Measurements from ENCODE around the gene SPEN. TPM values are rescaled to one million over a fixed set of nuclear protein-coding genes. Genes with fewer than 3 reads are reported as not detected.

SPEN gene
- total and polyA plus RNA-seq, 2 of the 13 experiments (the other 11 are each of a cell fraction or from before 2014, with no cell fraction given): 4.8 to 14.0 TPM

DNA sequence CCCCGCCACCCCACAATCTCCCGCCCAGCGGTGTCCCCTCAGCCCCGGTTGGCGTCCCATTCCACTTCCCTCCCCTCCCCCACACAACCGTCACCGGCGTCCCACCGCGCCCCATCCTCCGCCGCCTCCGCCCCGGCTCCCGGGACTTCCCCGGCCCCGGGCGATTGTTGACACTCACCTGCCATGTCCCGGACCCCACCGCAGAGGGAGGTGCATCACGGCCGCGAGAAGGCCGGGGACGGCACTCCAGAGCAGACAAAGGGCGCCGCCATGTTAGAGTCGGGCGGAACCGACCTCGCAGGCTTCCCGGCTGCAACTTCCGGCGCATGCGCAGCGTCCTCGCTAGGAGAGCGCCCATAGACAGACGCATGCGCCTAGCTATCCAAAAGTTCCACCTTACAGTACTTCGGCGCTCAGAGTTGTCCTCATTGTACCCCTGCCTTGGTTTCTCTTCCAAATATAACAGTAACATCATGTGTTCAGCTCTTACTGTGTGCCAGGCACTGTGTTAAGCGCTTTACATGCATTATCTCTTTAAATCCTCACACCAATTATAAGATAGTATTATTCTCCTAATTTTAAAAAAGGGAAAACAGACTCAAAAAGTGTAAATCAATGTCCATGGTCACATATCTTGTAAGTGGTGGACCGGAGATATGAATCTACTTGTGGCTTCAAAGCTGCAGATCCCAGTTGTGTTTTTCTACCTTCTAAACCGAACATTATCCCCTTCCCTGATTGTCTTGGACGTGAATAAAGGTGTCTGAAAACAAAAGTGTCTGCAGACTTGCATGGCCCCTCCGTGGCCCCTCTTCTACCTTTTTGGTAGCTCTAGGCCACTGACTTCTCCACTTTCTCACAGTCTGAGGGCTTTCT is 128.5 kb downstream of the SPEN start, which contains the start of gene ZBTB17 (continued):
- TF ChIP-seq, protein P1, sequence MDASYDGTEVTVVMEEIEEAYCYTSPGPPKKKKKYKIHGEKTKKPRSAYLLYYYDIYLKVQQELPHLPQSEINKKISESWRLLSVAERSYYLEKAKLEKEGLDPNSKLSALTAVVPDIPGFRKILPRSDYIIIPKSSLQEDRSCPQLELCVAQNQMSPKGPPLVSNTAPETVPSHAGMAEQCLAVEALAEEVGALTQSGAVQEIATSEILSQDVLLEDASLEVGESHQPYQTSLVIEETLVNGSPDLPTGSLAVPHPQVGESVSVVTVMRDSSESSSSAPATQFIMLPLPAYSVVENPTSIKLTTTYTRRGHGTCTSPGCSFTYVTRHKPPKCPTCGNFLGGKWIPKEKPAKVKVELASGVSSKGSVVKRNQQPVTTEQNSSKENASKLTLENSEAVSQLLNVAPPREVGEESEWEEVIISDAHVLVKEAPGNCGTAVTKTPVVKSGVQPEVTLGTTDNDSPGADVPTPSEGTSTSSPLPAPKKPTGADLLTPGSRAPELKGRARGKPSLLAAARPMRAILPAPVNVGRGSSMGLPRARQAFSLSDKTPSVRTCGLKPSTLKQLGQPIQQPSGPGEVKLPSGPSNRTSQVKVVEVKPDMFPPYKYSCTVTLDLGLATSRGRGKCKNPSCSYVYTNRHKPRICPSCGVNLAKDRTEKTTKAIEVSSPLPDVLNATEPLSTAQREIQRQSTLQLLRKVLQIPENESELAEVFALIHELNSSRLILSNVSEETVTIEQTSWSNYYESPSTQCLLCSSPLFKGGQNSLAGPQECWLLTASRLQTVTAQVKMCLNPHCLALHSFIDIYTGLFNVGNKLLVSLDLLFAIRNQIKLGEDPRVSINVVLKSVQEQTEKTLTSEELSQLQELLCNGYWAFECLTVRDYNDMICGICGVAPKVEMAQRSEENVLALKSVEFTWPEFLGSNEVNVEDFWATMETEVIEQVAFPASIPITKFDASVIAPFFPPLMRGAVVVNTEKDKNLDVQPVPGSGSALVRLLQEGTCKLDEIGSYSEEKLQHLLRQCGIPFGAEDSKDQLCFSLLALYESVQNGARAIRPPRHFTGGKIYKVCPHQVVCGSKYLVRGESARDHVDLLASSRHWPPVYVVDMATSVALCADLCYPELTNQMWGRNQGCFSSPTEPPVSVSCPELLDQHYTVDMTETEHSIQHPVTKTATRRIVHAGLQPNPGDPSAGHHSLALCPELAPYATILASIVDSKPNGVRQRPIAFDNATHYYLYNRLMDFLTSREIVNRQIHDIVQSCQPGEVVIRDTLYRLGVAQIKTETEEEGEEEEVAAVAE (CRISPR knock-in tag; IDR thresholded peaks at IDR 0.05; ENCODE audit: borderline replicate concordance): 0 out of 2 replicates have a peak, but pooled peaks have one; percentile 24
- no peak for TF ChIP-seq JUNB (CRISPR knock-in tag; IDR thresholded peaks at IDR 0.05; ENCODE audit: borderline replicate concordance)
- TF ChIP-seq, protein P2, sequence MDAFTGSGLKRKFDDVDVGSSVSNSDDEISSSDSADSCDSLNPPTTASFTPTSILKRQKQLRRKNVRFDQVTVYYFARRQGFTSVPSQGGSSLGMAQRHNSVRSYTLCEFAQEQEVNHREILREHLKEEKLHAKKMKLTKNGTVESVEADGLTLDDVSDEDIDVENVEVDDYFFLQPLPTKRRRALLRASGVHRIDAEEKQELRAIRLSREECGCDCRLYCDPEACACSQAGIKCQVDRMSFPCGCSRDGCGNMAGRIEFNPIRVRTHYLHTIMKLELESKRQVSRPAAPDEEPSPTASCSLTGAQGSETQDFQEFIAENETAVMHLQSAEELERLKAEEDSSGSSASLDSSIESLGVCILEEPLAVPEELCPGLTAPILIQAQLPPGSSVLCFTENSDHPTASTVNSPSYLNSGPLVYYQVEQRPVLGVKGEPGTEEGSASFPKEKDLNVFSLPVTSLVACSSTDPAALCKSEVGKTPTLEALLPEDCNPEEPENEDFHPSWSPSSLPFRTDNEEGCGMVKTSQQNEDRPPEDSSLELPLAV (CRISPR knock-in tag; conservative IDR thresholded peaks at IDR 0.05; ENCODE audit: low read depth): 0 out of 2 replicates have a peak, but pooled peaks have one; percentile 53
- peak; percentile 76; the same call in 1 of the 2 replicates for TF ChIP-seq ZGPAT (CRISPR knock-in tag; IDR thresholded peaks at IDR 0.05)
- no peak for TF ChIP-seq KLF13 (CRISPR knock-in tag; IDR thresholded peaks at IDR 0.05)
- no peak for TF ChIP-seq SMAD3 (CRISPR knock-in tag; IDR thresholded peaks at IDR 0.05)
- peak; percentile 46; the same call in 1 of the 2 replicates for TF ChIP-seq ERF (CRISPR knock-in tag; IDR thresholded peaks at IDR 0.05)
- peak; percentile 63; the same call in 1 of the 2 replicates for TF ChIP-seq IRF2 (CRISPR knock-in tag; IDR thresholded peaks at IDR 0.05)
- TF ChIP-seq ZNF766 (CRISPR knock-in tag; IDR thresholded peaks at IDR 0.05; ENCODE audit: borderline replicate concordance): no peak
- no peak for TF ChIP-seq ATF5 (CRISPR knock-in tag; IDR thresholded peaks at IDR 0.05; ENCODE audit: low read depth)
- TF ChIP-seq SPEN (CRISPR knock-in tag; IDR thresholded peaks at IDR 0.05; ENCODE audit: low read depth): peak; percentile 73; the same call in 1 of the 2 replicates
- TF ChIP-seq ETV6 (CRISPR knock-in tag; conservative IDR thresholded peaks at IDR 0.05): no peak; the same call in 1 of the 2 replicates
- peak; percentile 23 for TF ChIP-seq SKI (IDR thresholded peaks at IDR 0.05; ENCODE audit: partially characterized antibody)
- 0 out of 2 replicates have a peak, but pooled peaks have one; percentile 2 for TF ChIP-seq ZNF160 (CRISPR knock-in tag; IDR thresholded peaks at IDR 0.05)
- no peak for TF ChIP-seq ZNF138 (CRISPR knock-in tag; IDR thresholded peaks at IDR 0.05; ENCODE audit: low read depth)
- TF ChIP-seq LRRFIP1 (CRISPR knock-in tag; conservative IDR thresholded peaks at IDR 0.05): no peak
- no peak for TF ChIP-seq PHF21A (CRISPR knock-in tag; IDR thresholded peaks at IDR 0.05)
- no peak for TF ChIP-seq ZNF563 (CRISPR knock-in tag; IDR thresholded peaks at IDR 0.05)
